A549 (cell line): ENCODE measurements around the gene CEP192. TPM values are rescaled to one million over a fixed set of nuclear protein-coding genes. Genes with fewer than 3 reads are reported as not detected.

ENCODE experiments used
- ATAC-seq, 2 experiments: fragments of 200-7000 bp in 1 of 2; fragments of >200 bp in 1 of 2; cut with Nextera tagmentation in 1 of 2; cut with Tn5 transposase in 1 of 2; 3 replicates each; pipeline versions ENCODE4 v1.8.0 to v1.9.1; 2018 to 2020; ENCODE audit warnings: mild to moderate bottlenecking in 1 of 2, moderate library complexity in 1 of 2
- CTCF ChIA-PET: fragments of 300-600 bp; sonication (Branson Sonifier 250); formaldehyde crosslinking; extraction: SDS; loops from one replicate; lab custom pipeline; 2021; ENCODE audit warnings: antibody characterized with exemption, inconsistent platforms; lab: Yijun Ruan, JAX
- POLR2A ChIA-PET: fragments of 350-600 bp; formaldehyde crosslinking; extraction: SDS; loops from one replicate; lab custom pipeline; 2021; ENCODE audit warnings: antibody characterized with exemption, inconsistent platforms; lab: Yijun Ruan, JAX
- DNase-seq, 2 experiments: peaks; one replicate each; pipeline versions ENCODE4 v3.0.0 to v3.0.0-alpha.2; 2011 to 2016; ENCODE audit warnings: low read depth in 1 of 2, low spot score in 1 of 2
- FAIRE-seq: peaks from 2 replicates; lab custom pipeline; 2011; peaks lifted over from hg19 to GRCh38; lab: Jason Lieb, UNC
- H3K27ac ChIP-seq, 2 experiments: fragments of >200 bp; sonication (Bioruptor Twin); formaldehyde crosslinking; 3 replicates each; pipeline ENCODE4 v1.5.1; 2016 to 2017
- H3K4me1 ChIP-seq: fragments of >200 bp; sonication (Bioruptor Twin); formaldehyde crosslinking; 3 replicates; pipeline ENCODE4 v1.6.1; 2016
- H3K4me2 ChIP-seq: fragments of >200 bp; sonication (Bioruptor Twin); formaldehyde crosslinking; 3 replicates; pipeline ENCODE4 v1.6.1; 2016
- H3K4me3 ChIP-seq: fragments of >200 bp; sonication (Bioruptor Twin); formaldehyde crosslinking; 3 replicates; pipeline ENCODE4 v1.5.1; 2016
- H3K9me3 ChIP-seq: fragments of >200 bp; sonication (Bioruptor Twin); formaldehyde crosslinking; 3 replicates; pipeline ENCODE4 v1.6.1; 2016
- ATOH8 ChIP-seq: fragments of 250-450 bp; sonication (Bioruptor Pico); IDR thresholded peaks from 2 replicates; pipeline ENCODE4 v1.5.0; 2020; ENCODE audit warnings: low read depth, mild to moderate bottlenecking, moderate library complexity
- CTCF ChIP-seq: fragments of >200 bp; sonication (Bioruptor Twin); formaldehyde crosslinking; IDR thresholded peaks from 3 replicates; pipeline ENCODE4 v1.5.1; 2016
- EHF ChIP-seq: fragments of 250-450 bp; sonication (Bioruptor Pico); IDR thresholded peaks from 2 replicates; pipeline ENCODE4 v1.5.0; 2020; ENCODE audit warnings: mild to moderate bottlenecking
- ELK1 ChIP-seq: fragments of 150-350 bp; IDR thresholded peaks from 2 replicates; pipeline ENCODE4 v1.6.1; 2014; ENCODE audit warnings: low read depth, mild to moderate bottlenecking, low read length
- FOSB ChIP-seq: fragments of 250-450 bp; sonication (Bioruptor Pico); IDR thresholded peaks from 2 replicates; pipeline ENCODE4 v1.5.0; 2020; ENCODE audit warnings: mild to moderate bottlenecking, moderate library complexity
- FOXS1 ChIP-seq: fragments of 250-450 bp; sonication (Bioruptor Pico); IDR thresholded peaks from 2 replicates; pipeline ENCODE4 v1.5.0; 2020; ENCODE audit warnings: mild to moderate bottlenecking, moderate library complexity
- HES2 ChIP-seq: fragments of >200 bp; sonication (Bioruptor Twin); formaldehyde crosslinking; IDR thresholded peaks from 2 replicates; pipeline ENCODE4 v1.6.1; 2016
- HMGXB4 ChIP-seq: fragments of 250-450 bp; sonication (Bioruptor Pico); IDR thresholded peaks from 2 replicates; pipeline ENCODE4 v1.5.0; 2021; ENCODE audit warnings: mild to moderate bottlenecking, moderate library complexity, borderline replicate concordance
- JUNB ChIP-seq: fragments of >200 bp; sonication (Bioruptor Twin); formaldehyde crosslinking; IDR thresholded peaks from 2 replicates; pipeline ENCODE4 v1.6.1; 2016
- KDM1A ChIP-seq: fragments of 200-600 bp; sonication (generic); IDR thresholded peaks from 2 replicates; pipeline ENCODE4 v1.6.1; 2016; ENCODE audit warnings: low read depth, mild to moderate bottlenecking
- NR3C1 ChIP-seq: fragments of >200 bp; sonication (Bioruptor Twin); formaldehyde crosslinking; IDR thresholded peaks from 3 replicates; pipeline ENCODE4 v1.6.1; 2017
- PHF8 ChIP-seq: fragments of 200-600 bp; sonication (generic); IDR thresholded peaks from 2 replicates; pipeline ENCODE4 v1.6.1; 2016; ENCODE audit warnings: low read depth, mild to moderate bottlenecking, antibody characterized with exemption, moderate library complexity, borderline replicate concordance
- REST ChIP-seq: fragments of 200-600 bp; sonication (generic); IDR thresholded peaks from 2 replicates; pipeline ENCODE4 v1.6.1; 2016; ENCODE audit warnings: antibody characterized with exemption, mild to moderate bottlenecking, moderate library complexity
- RNF2 ChIP-seq: fragments of 200-600 bp; sonication (generic); IDR thresholded peaks from 2 replicates; pipeline ENCODE4 v1.6.1; 2016; ENCODE audit warnings: low read depth, mild to moderate bottlenecking, antibody characterized with exemption, moderate library complexity, borderline replicate concordance
- SMC3 ChIP-seq: fragments of >200 bp; sonication (Bioruptor Twin); formaldehyde crosslinking; IDR thresholded peaks from 3 replicates; pipeline ENCODE4 v1.6.1; 2018; ENCODE audit warnings: inconsistent platforms
- SREBF2 ChIP-seq: fragments of 450-650 bp; IDR thresholded peaks from 2 replicates; pipeline ENCODE4 v1.6.1; 2014; ENCODE audit warnings: mild to moderate bottlenecking, moderate library complexity
- TP53 ChIP-seq: fragments of 250-450 bp; sonication (Bioruptor Pico); IDR thresholded peaks from 2 replicates; pipeline ENCODE4 v1.5.0; 2021; ENCODE audit warnings: mild to moderate bottlenecking, moderate library complexity
- ZNF302 ChIP-seq: fragments of 250-450 bp; sonication (Bioruptor Pico); IDR thresholded peaks from 2 replicates; pipeline ENCODE4 v1.9.0; 2021; ENCODE audit warnings: inconsistent platforms, mild to moderate bottlenecking, moderate library complexity
- WGBS: methylation state at CpG from one replicate; pipeline ENCODE4 v1.1.6; 2017; ENCODE audit errors: missing lambda C conversion rate; 5-methylcytosine and 5-hydroxymethylcytosine counted together
- polyA plus RNA-seq, 4 experiments: library from polyadenylated mRNA; depleted of rRNA in 3 of 4; stranded (reverse); fragments of >200 nt; fragmentation: RNase III in 1 of 4; extraction: RNeasy Plus Mini Kit Qiagen cat#74134 plus additional on column Dnase treatment in 1 of 4; gene quantifications; 2 replicates in 3 of 4; 3 replicates in 1 of 4; pipeline ENCODE4 v1.2.3, GENCODE V29; 2011 to 2017

The CEP192 gene
- polyA plus RNA-seq, 2 of the 4 experiments (the other 2 are of a cell fraction) = 8.9 to 21.1 TPM

GRCh38 chr18:13039806-13040205, 48.6 kb downstream of the CEP192 start:
- FAIRE-seq (no peak), DNase-seq (no peak), ATAC-seq (no peak)
- no peak for TF ChIP-seq KDM1A
- TF ChIP-seq EHF (CRISPR knock-in tag) = no peak
- Histone ChIP-seq H3K27ac (no peak overlapping the region), H3K4me2 (no peak overlapping the region), H3K4me1 (peaks cover 8% of the 10 kb centered on the region), H3K9me3 (no peaks in the 10 kb centered on the region), H3K4me3 (no peak overlapping the region)
- WGBS = 91% methylated on average over 1 of the region's 1 CpG
- ChIA-PET CTCF (interaction anchor here (0.6 to 1.2 kb wide), 2 partner anchors 41 to 45 kb away, joined by 3 read pairs; no protein-coding TSS in a partner anchor), POLR2A (no interaction called here)

- Histone ChIP-seq H3K27ac (no peak overlapping the region), H3K4me1 (no peaks in the 10 kb centered on the region), H3K9me3 (no peaks in the 10 kb centered on the region), H3K4me3 (no peak overlapping the region), H3K4me2 (no peak overlapping the region)
- 86% methylated on average over 4 of the region's 4 CpGs for WGBS
- FAIRE-seq (no peak), ATAC-seq (no peak), DNase-seq (no peak)
- TF ChIP-seq HMGXB4 (CRISPR knock-in tag) (no peak), NR3C1 (no peak), PHF8 (no peak), ELK1 (no peak), FOSB (CRISPR knock-in tag) (no peak), SREBF2 (no peak), SMC3 (no peak), JUNB (no peak), RNF2 (no peak), ATOH8 (CRISPR knock-in tag) (no peak), FOXS1 (no peak), HES2 (no peak), CTCF (no peak), ZNF302 (CRISPR knock-in tag) (no peak)
- TF ChIP-seq, all 56 proteins: peak for 0
- POLR2A ChIA-PET = no interaction called here
- CTCF ChIA-PET = no interaction called here
Observed at GRCh38 chr18:13043066-13043465, 51.9 kb downstream of the CEP192 start.

GRCh38 chr18:13048061-13048595, 57.0 kb downstream of the CEP192 start:
- 86% methylated on average over 6 of the region's 6 CpGs for WGBS
- Histone ChIP-seq H3K9me3 (no peaks in the 10 kb centered on the region), H3K27ac (no peak overlapping the region)
- POLR2A ChIA-PET = no interaction called here
- no peak for TF ChIP-seq TP53 (CRISPR knock-in tag)
- no peak for TF ChIP-seq REST
- TF ChIP-seq, all 56 proteins: peak for 0
- H3K4me3 ChIP-seq = no peak overlapping the region
- no peak for FAIRE-seq
- no peak for DNase-seq
- H3K4me2 ChIP-seq = no peak overlapping the region
- no peaks in the 10 kb centered on the region for H3K4me1 ChIP-seq
- CTCF ChIA-PET = no interaction called here
- ATAC-seq = no peak
